ENCODE results near the gene BIRC7.

GRCh38 chr20:63261795-63262528 is 26.3 kb downstream of the BIRC7 start:
- TF ChIP-seq POLR2AphosphoS5 (IDR thresholded peaks at IDR 0.05; ENCODE audit: low read depth, low read length) (no peak), TAF1 (IDR thresholded peaks at IDR 0.05; ENCODE audit: borderline replicate concordance, low read depth, low read length) (no peak)
